HEK293 (cell line): ENCODE results near the gene FOXO3.
A peak's percentile ranks its signal among the peaks of the same experiment; 100 is the strongest.

ENCODE experiments used
- BCL11A ChIP-seq: fragments of 450-650 bp; formaldehyde crosslinking; IDR thresholded peaks from 2 replicates; pipeline ENCODE4 v1.5.1; 2016; ENCODE audit warnings: low read depth, missing biosample characterization, missing genetic modification characterization
- GLIS1 ChIP-seq: fragments of 450-650 bp; formaldehyde crosslinking; IDR thresholded peaks from 2 replicates; pipeline ENCODE4 v1.5.1; 2016; ENCODE audit warnings: missing biosample characterization, missing genetic modification characterization
- HOXA7 ChIP-seq: sonication (generic); formaldehyde crosslinking; IDR thresholded peaks from 2 replicates; pipeline ENCODE4 v1.8.1; 2022; ENCODE audit warnings: missing genetic modification reagents, borderline replicate concordance
- HOXC10 ChIP-seq: sonication (generic); formaldehyde crosslinking; IDR thresholded peaks from 2 replicates; pipeline ENCODE4 v1.8.1; 2023; ENCODE audit warnings: mild to moderate bottlenecking, missing genetic modification reagents
- KLF7 ChIP-seq: fragments of 450-650 bp; formaldehyde crosslinking; IDR thresholded peaks from 2 replicates; pipeline ENCODE4 v1.5.1; 2016; ENCODE audit warnings: missing biosample characterization, missing genetic modification characterization, borderline replicate concordance
- KLF8 ChIP-seq: fragments of 450-650 bp; formaldehyde crosslinking; IDR thresholded peaks from 2 replicates; pipeline ENCODE4 v1.5.1; 2016; ENCODE audit warnings: missing biosample characterization, missing genetic modification characterization
- OSR2 ChIP-seq: fragments of 450-650 bp; formaldehyde crosslinking; IDR thresholded peaks from 2 replicates; pipeline ENCODE4 v1.5.1; 2016; ENCODE audit warnings: missing biosample characterization, missing genetic modification characterization
- YY1 ChIP-seq: fragments of 450-650 bp; formaldehyde crosslinking; IDR thresholded peaks from 2 replicates; pipeline ENCODE4 v1.5.1; 2018; ENCODE audit warnings: missing biosample characterization, missing genetic modification characterization
- YY2 ChIP-seq: fragments of 450-650 bp; formaldehyde crosslinking; IDR thresholded peaks from 2 replicates; pipeline ENCODE4 v1.5.1; 2016; ENCODE audit warnings: missing biosample characterization, missing genetic modification characterization
- ZBTB21 ChIP-seq: fragments of 450-650 bp; formaldehyde crosslinking; IDR thresholded peaks from 2 replicates; pipeline ENCODE4 v1.5.1; 2017; ENCODE audit warnings: missing biosample characterization, missing genetic modification characterization
- ZFP37 ChIP-seq: fragments of 450-650 bp; formaldehyde crosslinking; IDR thresholded peaks from 2 replicates; pipeline ENCODE4 v1.5.1; 2016; ENCODE audit warnings: missing biosample characterization, missing genetic modification characterization
- ZNF114 ChIP-seq: fragments of 450-650 bp; formaldehyde crosslinking; IDR thresholded peaks from 2 replicates; pipeline ENCODE4 v1.5.0; 2017; ENCODE audit warnings: missing biosample characterization, missing genetic modification characterization
- ZNF239 ChIP-seq: fragments of 450-650 bp; formaldehyde crosslinking; IDR thresholded peaks from 2 replicates; pipeline ENCODE4 v1.5.1; 2016; ENCODE audit warnings: missing biosample characterization, missing genetic modification characterization
- ZNF292 ChIP-seq: fragments of 450-650 bp; formaldehyde crosslinking; IDR thresholded peaks from 2 replicates; pipeline ENCODE4 v1.5.1; 2016; ENCODE audit warnings: low read depth, missing biosample characterization, missing genetic modification characterization, borderline replicate concordance
- ZNF324 ChIP-seq: fragments of 450-650 bp; formaldehyde crosslinking; IDR thresholded peaks from 2 replicates; pipeline ENCODE4 v1.5.1; 2016; ENCODE audit warnings: missing biosample characterization, missing genetic modification characterization
- ZNF335 ChIP-seq: fragments of 450-650 bp; formaldehyde crosslinking; conservative IDR thresholded peaks from 2 replicates; pipeline ENCODE4 v1.5.1; 2016; ENCODE audit warnings: missing biosample characterization, missing genetic modification characterization
- ZNF513 ChIP-seq: fragments of 450-650 bp; IDR thresholded peaks from 2 replicates; pipeline ENCODE4 v1.5.1; 2018; ENCODE audit warnings: missing biosample characterization, missing genetic modification characterization
- ZNF548 ChIP-seq: fragments of 450-650 bp; formaldehyde crosslinking; IDR thresholded peaks from 2 replicates; pipeline ENCODE4 v1.5.1; 2016; ENCODE audit warnings: missing biosample characterization, missing genetic modification characterization
- ZSCAN30 ChIP-seq: fragments of 450-650 bp; IDR thresholded peaks from 2 replicates; pipeline ENCODE4 v1.5.1; 2018; ENCODE audit warnings: missing biosample characterization, mild to moderate bottlenecking, missing genetic modification characterization, moderate library complexity
- TF ChIP-seq, protein P1 (sequence below): fragments of 450-650 bp; formaldehyde crosslinking; IDR thresholded peaks from 2 replicates; pipeline ENCODE4 v1.5.1; 2016; ENCODE audit warnings: missing biosample characterization, missing genetic modification characterization
- TF ChIP-seq, protein P2 (sequence below): fragments of 450-650 bp; formaldehyde crosslinking; IDR thresholded peaks from 2 replicates; pipeline ENCODE4 v1.5.1; 2016; ENCODE audit warnings: missing biosample characterization, missing genetic modification characterization
- TF ChIP-seq, protein P3 (sequence below): fragments of 450-650 bp; formaldehyde crosslinking; IDR thresholded peaks from 2 replicates; pipeline ENCODE4 v1.5.1; 2016; ENCODE audit warnings: missing biosample characterization, missing genetic modification characterization
- TF ChIP-seq, protein P4 (sequence below): fragments of 450-650 bp; formaldehyde crosslinking; IDR thresholded peaks from 2 replicates; pipeline ENCODE4 v1.5.1; 2016; ENCODE audit warnings: missing biosample characterization, missing genetic modification characterization
- TF ChIP-seq, protein P5 (sequence below): sonication (generic); formaldehyde crosslinking; IDR thresholded peaks from 2 replicates; pipeline ENCODE4 v1.8.1; 2022; ENCODE audit warnings: mild to moderate bottlenecking, moderate library complexity, missing genetic modification reagents
- TF ChIP-seq, protein P6 (sequence below): fragments of 450-650 bp; formaldehyde crosslinking; IDR thresholded peaks from 2 replicates; pipeline ENCODE4 v1.5.1; 2016; ENCODE audit warnings: missing biosample characterization, missing genetic modification characterization, borderline replicate concordance

FOXO3 gene

DNA sequence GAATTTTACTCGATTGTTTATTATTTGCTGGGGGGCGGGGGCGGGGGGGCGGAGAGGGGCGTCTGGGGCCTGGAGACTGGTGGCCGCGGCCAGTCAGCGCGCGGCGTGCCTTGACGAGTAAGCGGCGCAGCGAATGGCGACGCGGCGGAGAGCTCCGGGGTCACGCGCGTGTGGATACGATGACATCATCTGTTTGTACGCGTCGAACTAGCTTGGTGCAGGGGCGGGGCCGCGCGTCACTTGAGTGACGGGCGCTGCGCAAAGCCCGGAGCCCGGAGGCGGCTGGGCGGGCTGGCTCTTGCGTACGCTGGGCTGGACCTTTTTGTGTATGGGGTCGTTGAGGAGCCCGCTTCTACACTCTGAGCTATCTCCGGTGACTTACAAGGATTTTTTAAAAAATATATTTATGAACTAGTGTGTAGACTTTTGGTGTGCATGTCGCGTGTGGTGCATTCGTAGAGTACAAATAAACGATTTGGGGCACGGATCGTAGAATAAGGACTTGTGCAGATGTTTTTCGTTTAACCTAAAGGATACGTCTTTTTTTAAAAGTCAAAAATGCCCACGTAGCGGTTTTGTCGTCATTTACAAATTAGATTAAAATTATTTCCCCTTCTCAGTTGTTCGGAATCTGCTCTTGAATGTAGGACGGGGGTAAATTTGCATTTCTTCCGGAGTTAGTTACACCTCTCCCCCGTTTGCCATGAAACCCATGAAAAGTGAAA is 2.2 kb upstream of the FOXO3 start (continued):
- TF ChIP-seq ZNF513 (tag by site-specific recombination): peak; percentile 28; the same call in 1 of the 2 replicates
- TF ChIP-seq, protein P1, sequence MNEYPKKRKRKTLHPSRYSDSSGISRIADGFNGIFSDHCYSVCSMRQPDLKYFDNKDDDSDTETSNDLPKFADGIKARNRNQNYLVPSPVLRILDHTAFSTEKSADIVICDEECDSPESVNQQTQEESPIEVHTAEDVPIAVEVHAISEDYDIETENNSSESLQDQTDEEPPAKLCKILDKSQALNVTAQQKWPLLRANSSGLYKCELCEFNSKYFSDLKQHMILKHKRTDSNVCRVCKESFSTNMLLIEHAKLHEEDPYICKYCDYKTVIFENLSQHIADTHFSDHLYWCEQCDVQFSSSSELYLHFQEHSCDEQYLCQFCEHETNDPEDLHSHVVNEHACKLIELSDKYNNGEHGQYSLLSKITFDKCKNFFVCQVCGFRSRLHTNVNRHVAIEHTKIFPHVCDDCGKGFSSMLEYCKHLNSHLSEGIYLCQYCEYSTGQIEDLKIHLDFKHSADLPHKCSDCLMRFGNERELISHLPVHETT (tag by site-specific recombination): peak; percentile 88
- peak; percentile 89 for TF ChIP-seq ZSCAN30 (tag by site-specific recombination)
- TF ChIP-seq KLF8: peak; percentile 99
- TF ChIP-seq, protein P2, sequence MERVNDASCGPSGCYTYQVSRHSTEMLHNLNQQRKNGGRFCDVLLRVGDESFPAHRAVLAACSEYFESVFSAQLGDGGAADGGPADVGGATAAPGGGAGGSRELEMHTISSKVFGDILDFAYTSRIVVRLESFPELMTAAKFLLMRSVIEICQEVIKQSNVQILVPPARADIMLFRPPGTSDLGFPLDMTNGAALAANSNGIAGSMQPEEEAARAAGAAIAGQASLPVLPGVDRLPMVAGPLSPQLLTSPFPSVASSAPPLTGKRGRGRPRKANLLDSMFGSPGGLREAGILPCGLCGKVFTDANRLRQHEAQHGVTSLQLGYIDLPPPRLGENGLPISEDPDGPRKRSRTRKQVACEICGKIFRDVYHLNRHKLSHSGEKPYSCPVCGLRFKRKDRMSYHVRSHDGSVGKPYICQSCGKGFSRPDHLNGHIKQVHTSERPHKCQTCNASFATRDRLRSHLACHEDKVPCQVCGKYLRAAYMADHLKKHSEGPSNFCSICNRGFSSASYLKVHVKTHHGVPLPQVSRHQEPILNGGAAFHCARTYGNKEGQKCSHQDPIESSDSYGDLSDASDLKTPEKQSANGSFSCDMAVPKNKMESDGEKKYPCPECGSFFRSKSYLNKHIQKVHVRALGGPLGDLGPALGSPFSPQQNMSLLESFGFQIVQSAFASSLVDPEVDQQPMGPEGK (tag by site-specific recombination): peak; percentile 88
- 0 out of 2 replicates have a peak, but pooled peaks have one; percentile 36 for TF ChIP-seq ZFP37 (tag by site-specific recombination)
- TF ChIP-seq YY2 (tag by site-specific recombination): 0 out of 2 replicates have a peak, but pooled peaks have one; percentile 41
- no peak for TF ChIP-seq ZNF292 (tag by site-specific recombination)
- peak; percentile 92; the same call in 1 of the 2 replicates for TF ChIP-seq HOXC10 (CRISPR knock-in tag)
- TF ChIP-seq YY1 (tag by site-specific recombination): peak; percentile 73; the same call in 1 of the 2 replicates
- TF ChIP-seq, protein P3, sequence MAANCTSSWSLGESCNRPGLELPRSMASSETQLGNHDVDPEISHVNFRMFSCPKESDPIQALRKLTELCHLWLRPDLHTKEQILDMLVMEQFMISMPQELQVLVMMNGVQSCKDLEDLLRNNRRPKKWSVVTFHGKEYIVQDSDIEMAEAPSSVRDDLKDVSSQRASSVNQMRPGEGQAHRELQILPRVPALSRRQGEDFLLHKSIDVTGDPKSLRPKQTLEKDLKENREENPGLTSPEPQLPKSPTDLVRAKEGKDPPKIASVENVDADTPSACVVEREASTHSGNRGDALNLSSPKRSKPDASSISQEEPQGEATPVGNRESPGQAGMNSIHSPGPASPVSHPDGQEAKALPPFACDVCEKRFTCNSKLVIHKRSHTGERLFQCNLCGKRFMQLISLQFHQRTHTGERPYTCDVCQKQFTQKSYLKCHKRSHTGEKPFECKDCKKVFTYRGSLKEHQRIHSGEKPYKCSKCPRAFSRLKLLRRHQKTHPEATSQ (tag by site-specific recombination): no peak
- TF ChIP-seq BCL11A (tag by site-specific recombination): peak; percentile 66; the same call in 1 of the 2 replicates
- TF ChIP-seq KLF7 (tag by site-specific recombination): peak; percentile 59; the same call in 1 of the 2 replicates
- 0 out of 2 replicates have a peak, but pooled peaks have one; percentile 66 for TF ChIP-seq ZNF335 (tag by site-specific recombination)
- peak; percentile 36; the same call in 1 of the 2 replicates for TF ChIP-seq OSR2
- no peak; the same call in 1 of the 2 replicates for TF ChIP-seq ZNF548 (tag by site-specific recombination)
- peak; percentile 84 for TF ChIP-seq ZBTB21 (tag by site-specific recombination)
- TF ChIP-seq, protein P4, sequence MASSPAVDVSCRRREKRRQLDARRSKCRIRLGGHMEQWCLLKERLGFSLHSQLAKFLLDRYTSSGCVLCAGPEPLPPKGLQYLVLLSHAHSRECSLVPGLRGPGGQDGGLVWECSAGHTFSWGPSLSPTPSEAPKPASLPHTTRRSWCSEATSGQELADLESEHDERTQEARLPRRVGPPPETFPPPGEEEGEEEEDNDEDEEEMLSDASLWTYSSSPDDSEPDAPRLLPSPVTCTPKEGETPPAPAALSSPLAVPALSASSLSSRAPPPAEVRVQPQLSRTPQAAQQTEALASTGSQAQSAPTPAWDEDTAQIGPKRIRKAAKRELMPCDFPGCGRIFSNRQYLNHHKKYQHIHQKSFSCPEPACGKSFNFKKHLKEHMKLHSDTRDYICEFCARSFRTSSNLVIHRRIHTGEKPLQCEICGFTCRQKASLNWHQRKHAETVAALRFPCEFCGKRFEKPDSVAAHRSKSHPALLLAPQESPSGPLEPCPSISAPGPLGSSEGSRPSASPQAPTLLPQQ (tag by site-specific recombination): peak; percentile 87
- no peak for TF ChIP-seq HOXA7 (CRISPR knock-in tag)
- no peak; the same call in 1 of the 2 replicates for TF ChIP-seq ZNF239 (tag by site-specific recombination)
- peak; percentile 57; the same call in 1 of the 2 replicates for TF ChIP-seq GLIS1 (tag by site-specific recombination)
- TF ChIP-seq, protein P5, sequence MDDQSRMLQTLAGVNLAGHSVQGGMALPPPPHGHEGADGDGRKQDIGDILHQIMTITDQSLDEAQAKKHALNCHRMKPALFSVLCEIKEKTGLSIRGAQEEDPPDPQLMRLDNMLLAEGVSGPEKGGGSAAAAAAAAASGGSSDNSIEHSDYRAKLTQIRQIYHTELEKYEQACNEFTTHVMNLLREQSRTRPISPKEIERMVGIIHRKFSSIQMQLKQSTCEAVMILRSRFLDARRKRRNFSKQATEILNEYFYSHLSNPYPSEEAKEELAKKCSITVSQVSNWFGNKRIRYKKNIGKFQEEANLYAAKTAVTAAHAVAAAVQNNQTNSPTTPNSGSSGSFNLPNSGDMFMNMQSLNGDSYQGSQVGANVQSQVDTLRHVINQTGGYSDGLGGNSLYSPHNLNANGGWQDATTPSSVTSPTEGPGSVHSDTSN (CRISPR knock-in tag): peak; percentile 99
- peak; percentile 83 for TF ChIP-seq ZNF324 (tag by site-specific recombination)
- TF ChIP-seq ZNF114 (tag by site-specific recombination): no peak
- TF ChIP-seq, protein P6, sequence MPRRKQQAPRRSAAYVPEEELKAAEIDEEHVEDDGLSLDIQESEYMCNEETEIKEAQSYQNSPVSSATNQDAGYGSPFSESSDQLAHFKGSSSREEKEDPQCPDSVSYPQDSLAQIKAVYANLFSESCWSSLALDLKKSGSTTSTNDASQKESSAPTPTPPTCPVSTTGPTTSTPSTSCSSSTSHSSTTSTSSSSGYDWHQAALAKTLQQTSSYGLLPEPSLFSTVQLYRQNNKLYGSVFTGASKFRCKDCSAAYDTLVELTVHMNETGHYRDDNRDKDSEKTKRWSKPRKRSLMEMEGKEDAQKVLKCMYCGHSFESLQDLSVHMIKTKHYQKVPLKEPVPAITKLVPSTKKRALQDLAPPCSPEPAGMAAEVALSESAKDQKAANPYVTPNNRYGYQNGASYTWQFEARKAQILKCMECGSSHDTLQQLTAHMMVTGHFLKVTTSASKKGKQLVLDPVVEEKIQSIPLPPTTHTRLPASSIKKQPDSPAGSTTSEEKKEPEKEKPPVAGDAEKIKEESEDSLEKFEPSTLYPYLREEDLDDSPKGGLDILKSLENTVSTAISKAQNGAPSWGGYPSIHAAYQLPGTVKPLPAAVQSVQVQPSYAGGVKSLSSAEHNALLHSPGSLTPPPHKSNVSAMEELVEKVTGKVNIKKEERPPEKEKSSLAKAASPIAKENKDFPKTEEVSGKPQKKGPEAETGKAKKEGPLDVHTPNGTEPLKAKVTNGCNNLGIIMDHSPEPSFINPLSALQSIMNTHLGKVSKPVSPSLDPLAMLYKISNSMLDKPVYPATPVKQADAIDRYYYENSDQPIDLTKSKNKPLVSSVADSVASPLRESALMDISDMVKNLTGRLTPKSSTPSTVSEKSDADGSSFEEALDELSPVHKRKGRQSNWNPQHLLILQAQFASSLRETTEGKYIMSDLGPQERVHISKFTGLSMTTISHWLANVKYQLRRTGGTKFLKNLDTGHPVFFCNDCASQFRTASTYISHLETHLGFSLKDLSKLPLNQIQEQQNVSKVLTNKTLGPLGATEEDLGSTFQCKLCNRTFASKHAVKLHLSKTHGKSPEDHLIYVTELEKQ: peak; percentile 90
